Activated CD4-positive, alpha-beta T cell treated with anti-CD3 and anti-CD28 coated beads, Interleukin-2, amount 50 U/mL, for 1 hour (primary cell): ENCODE results near the gene WDR55.
A peak's percentile ranks its signal among the peaks of the same experiment; 100 is the strongest.
"Not testable (repeated sequence)": the region's sequence is repeated elsewhere in the genome, so short reads cannot be mapped to it uniquely, and the experiment has no call there.

Source experiments
- DNase-seq: peaks from one replicate; pipeline ENCODE4 v3.0.0-alpha.2; 2020

Gene WDR55

GRCh38 chr5:140664359-140665119 lies at the start of gene WDR55:
WDR55 (plus strand) TSS chr5:140664904; CDS start chr5:140664913, 9 bp downstream.
- peak; percentile 95 for DNase-seq

- DNase-seq = no peak
Observed at GRCh38 chr5:140622301-140622700, 42.4 kb upstream of the WDR55 start.

- DNase-seq = not testable (repeated sequence)
Observed at GRCh38 chr5:140623061-140623460, 41.6 kb upstream of the WDR55 start.

GRCh38 chr5:140624886-140625285 lies 39.8 kb upstream of the WDR55 start:
- not testable (repeated sequence) for DNase-seq

GRCh38 chr5:140627972-140628371 lies 36.7 kb upstream of the WDR55 start:
- no peak for DNase-seq

- DNase-seq = no peak
Observed at GRCh38 chr5:140628711-140629110, 36.0 kb upstream of the WDR55 start.

GRCh38 chr5:140630292-140631035 lies 34.2 kb upstream of the WDR55 start:
- DNase-seq = no peak

- no peak for DNase-seq
Observed at GRCh38 chr5:140631036-140631417, 33.7 kb upstream of the WDR55 start.

- peak; percentile 38 for DNase-seq
Observed at GRCh38 chr5:140631831-140632365, 32.8 kb upstream of the WDR55 start.

GRCh38 chr5:140632366-140633020 lies 32.2 kb upstream of the WDR55 start:
- peak; percentile 46 for DNase-seq

GRCh38 chr5:140633021-140633471 lies 31.7 kb upstream of the WDR55 start, which contains the start of gene CD14:
CD14 (minus strand) TSS chr5:140633175; CDS start chr5:140633071, 104 bp downstream.
- no peak for DNase-seq

GRCh38 chr5:140633501-140633900 lies 31.2 kb upstream of the WDR55 start:
- no peak for DNase-seq

- DNase-seq = no peak
Observed at GRCh38 chr5:140634103-140634502, 30.6 kb upstream of the WDR55 start.

GRCh38 chr5:140635291-140636257 lies 29.1 kb upstream of the WDR55 start:
- no peak for DNase-seq

GRCh38 chr5:140637371-140638100 lies 27.2 kb upstream of the WDR55 start:
- no peak for DNase-seq

- not testable (repeated sequence) for DNase-seq
Observed at GRCh38 chr5:140638898-140639147, 25.9 kb upstream of the WDR55 start.

- DNase-seq = peak; percentile 98
Observed at GRCh38 chr5:140639148-140639981, 25.3 kb upstream of the WDR55 start, which contains the start of gene TMCO6. TMCO6 (plus strand) TSS chr5:140639451; CDS start chr5:140639528, 77 bp downstream.

GRCh38 chr5:140641716-140642115 lies 23.0 kb upstream of the WDR55 start:
- no peak for DNase-seq

GRCh38 chr5:140642718-140643117 lies 22.0 kb upstream of the WDR55 start:
- no peak for DNase-seq

- DNase-seq = no peak
Observed at GRCh38 chr5:140647042-140647419, 17.7 kb upstream of the WDR55 start.

- no peak for DNase-seq
Observed at GRCh38 chr5:140658870-140659269, 5.8 kb upstream of the WDR55 start.
